ENCODE data around the gene GABRA1.

GABRA1 gene

GRCh38 chr5:161865510-161865909 lies 17.6 kb downstream of the GABRA1 start:
- no peak for TF ChIP-seq CTCF (IDR thresholded peaks at IDR 0.05; ENCODE audit: poor library complexity, severe bottlenecking)
- no peaks in the 10 kb centered on the region for H3K36me3 ChIP-seq (ENCODE audit: low read depth)
- no peak for ATAC-seq (ENCODE audit: low read depth)
- no peaks in the 10 kb centered on the region for H3K27me3 ChIP-seq (ENCODE audit: insufficient read depth, poor library complexity, severe bottlenecking)
- no peak overlapping the region for H3K4me3 ChIP-seq (ENCODE audit: severe bottlenecking)
- no peaks in the 10 kb centered on the region for H3K4me1 ChIP-seq (ENCODE audit: insufficient read depth, poor library complexity, severe bottlenecking)
- no peak for DNase-seq (ENCODE audit: low spot score)
- no peaks in the 10 kb centered on the region for H3K9me3 ChIP-seq (ENCODE audit: severe bottlenecking)
- H3K27ac ChIP-seq (ENCODE audit: poor library complexity, severe bottlenecking): no peak overlapping the region

GRCh38 chr5:161889971-161890370 lies 42.1 kb downstream of the GABRA1 start:
- Histone ChIP-seq H3K4me1 (ENCODE audit: insufficient read depth, poor library complexity, severe bottlenecking) (no peaks in the 10 kb centered on the region), H3K27ac (ENCODE audit: poor library complexity, severe bottlenecking) (no peak overlapping the region), H3K36me3 (ENCODE audit: low read depth) (no peaks in the 10 kb centered on the region), H3K27me3 (ENCODE audit: insufficient read depth, poor library complexity, severe bottlenecking) (no peaks in the 10 kb centered on the region), H3K9me3 (ENCODE audit: severe bottlenecking) (no peaks in the 10 kb centered on the region), H3K4me3 (ENCODE audit: severe bottlenecking) (no peak overlapping the region)
- no peak for TF ChIP-seq CTCF (IDR thresholded peaks at IDR 0.05; ENCODE audit: poor library complexity, severe bottlenecking)
- ATAC-seq (ENCODE audit: low read depth): no peak
- no peak for DNase-seq (ENCODE audit: low spot score)

GRCh38 chr5:161895514-161895913 lies 47.6 kb downstream of the GABRA1 start:
- no peak for DNase-seq (ENCODE audit: low spot score)
- no peak for ATAC-seq (ENCODE audit: low read depth)
- Histone ChIP-seq H3K9me3 (ENCODE audit: severe bottlenecking) (no peaks in the 10 kb centered on the region), H3K4me1 (ENCODE audit: insufficient read depth, poor library complexity, severe bottlenecking) (no peaks in the 10 kb centered on the region), H3K27ac (ENCODE audit: poor library complexity, severe bottlenecking) (no peak overlapping the region), H3K36me3 (ENCODE audit: low read depth) (no peaks in the 10 kb centered on the region), H3K4me3 (ENCODE audit: severe bottlenecking) (no peak overlapping the region), H3K27me3 (ENCODE audit: insufficient read depth, poor library complexity, severe bottlenecking) (no peaks in the 10 kb centered on the region)
- no peak for TF ChIP-seq CTCF (IDR thresholded peaks at IDR 0.05; ENCODE audit: poor library complexity, severe bottlenecking)

- H3K4me1 ChIP-seq (ENCODE audit: insufficient read depth, poor library complexity, severe bottlenecking): no peaks in the 10 kb centered on the region
- TF ChIP-seq CTCF (IDR thresholded peaks at IDR 0.05; ENCODE audit: poor library complexity, severe bottlenecking): no peak
- H3K36me3 ChIP-seq (ENCODE audit: low read depth): no peaks in the 10 kb centered on the region
- no peaks in the 10 kb centered on the region for H3K9me3 ChIP-seq (ENCODE audit: severe bottlenecking)
- H3K27ac ChIP-seq (ENCODE audit: poor library complexity, severe bottlenecking): no peak overlapping the region
- DNase-seq (ENCODE audit: low spot score): no peak
- H3K27me3 ChIP-seq (ENCODE audit: insufficient read depth, poor library complexity, severe bottlenecking): no peaks in the 10 kb centered on the region
- H3K4me3 ChIP-seq (ENCODE audit: severe bottlenecking): no peak overlapping the region
- no peak for ATAC-seq (ENCODE audit: low read depth)
These were observed 49.1 kb downstream of the GABRA1 start for GRCh38 chr5:161897033-161897432.

GRCh38 chr5:161899590-161899989 lies 51.7 kb downstream of the GABRA1 start:
- DNase-seq (ENCODE audit: low spot score) (no peak), ATAC-seq (ENCODE audit: low read depth) (no peak)
- no peaks in the 10 kb centered on the region for H3K36me3 ChIP-seq (ENCODE audit: low read depth)
- H3K27ac ChIP-seq (ENCODE audit: poor library complexity, severe bottlenecking): no peak overlapping the region
- no peaks in the 10 kb centered on the region for H3K9me3 ChIP-seq (ENCODE audit: severe bottlenecking)
- no peaks in the 10 kb centered on the region for H3K27me3 ChIP-seq (ENCODE audit: insufficient read depth, poor library complexity, severe bottlenecking)
- no peak for TF ChIP-seq CTCF (IDR thresholded peaks at IDR 0.05; ENCODE audit: poor library complexity, severe bottlenecking)
- no peak overlapping the region for H3K4me3 ChIP-seq (ENCODE audit: severe bottlenecking)
- no peaks in the 10 kb centered on the region for H3K4me1 ChIP-seq (ENCODE audit: insufficient read depth, poor library complexity, severe bottlenecking)

All from RWPE2 (cell line).